Stomach (tissue), 9 donors: ENCODE measurements around the gene YJU2. TPM values are rescaled to one million over a fixed set of nuclear protein-coding genes. Genes with fewer than 3 reads are reported as not detected.
"Not testable (repeated sequence)": the region's sequence is repeated elsewhere in the genome, so short reads cannot be mapped to it uniquely, and the experiment has no call there.

Source experiments
- DNase-seq, 2 donors: peaks; one replicate each; pipeline versions ENCODE4 v3.0.0 to v3.0.0-alpha.2; 2013 to 2019
- H3K27ac ChIP-seq, 5 donors: fragments of 200-600 bp in 4 of 5; sonication (generic) in 4 of 5; one replicate each; pipeline ENCODE4 v1.5.1; 2013 to 2019; ENCODE audit warnings: mild to moderate bottlenecking in 1 of 5, moderate library complexity in 1 of 5
- H3K27me3 ChIP-seq, 3 donors: fragments of 200-600 bp; sonication (generic); one replicate each; pipeline ENCODE4 v1.5.1; 2017 to 2019; ENCODE audit warnings: mixed run types in 1 of 3
- H3K36me3 ChIP-seq, 4 donors: fragments of 200-600 bp; sonication (generic); 1 replicate in 3 of 4; 2 replicates in 1 of 4; pipeline ENCODE4 v1.5.1; 2016 to 2019
- H3K4me1 ChIP-seq, 4 donors: fragments of 200-600 bp; sonication (generic); one replicate each; pipeline ENCODE4 v1.5.1; 2016 to 2019
- H3K4me3 ChIP-seq, 4 donors: fragments of 200-600 bp; sonication (generic) in 3 of 4; one replicate each; pipeline ENCODE4 v1.5.1; 2016 to 2019; ENCODE audit warnings: mild to moderate bottlenecking in 1 of 4
- H3K9me3 ChIP-seq, 4 donors: fragments of 200-600 bp; sonication (generic); one replicate each; pipeline ENCODE4 v1.5.1; 2016 to 2019
- CTCF ChIP-seq, 7 experiments: fragments of 450-650 bp in 4 of 7; fragments of 200-600 bp in 3 of 7; sonication (generic) in 3 of 7; IDR thresholded peaks; one replicate each; pipeline ENCODE4 v1.5.1; 2016 to 2019; ENCODE audit warnings: antibody characterized with exemption in 7 of 7, control low read depth in 2 of 7, mild to moderate bottlenecking in 1 of 7
- EP300 ChIP-seq: sonication (generic); formaldehyde crosslinking; IDR thresholded peaks from one replicate; pipeline ENCODE4 v1.6.1; 2017; ENCODE audit warnings: antibody characterized with exemption
- POLR2A ChIP-seq, 4 donors: fragments of 450-650 bp; IDR thresholded peaks; one replicate each; pipeline ENCODE4 v1.6.1; 2016; ENCODE audit warnings: antibody characterized with exemption in 4 of 4, control low read depth in 2 of 4, mild to moderate bottlenecking in 1 of 4, moderate library complexity in 1 of 4
- POLR2AphosphoS5 ChIP-seq, 3 donors: sonication (generic); formaldehyde crosslinking; IDR thresholded peaks; one replicate each; pipeline ENCODE4 v1.6.1; 2016; ENCODE audit warnings: antibody characterized with exemption in 3 of 3
- WGBS, 5 donors: extraction: QIAGEN DNeasy Blood & Tissue Kit in 3 of 5; methylation state at CpG; one replicate each; pipeline versions ENCODE4 v1.1.5 to v1.1.7; 2013 to 2018; 5-methylcytosine and 5-hydroxymethylcytosine counted together
- intact Hi-C: fragments of 100-400 bp; cut with DNase I; formaldehyde crosslinking; loops from one replicate; pipeline ENCODE4 v1.15.1; 2023; ENCODE audit warnings: low total_unique reads
- polyA plus RNA-seq, 3 donors: library from polyadenylated mRNA; stranded (reverse); fragments of 200-250 nt; gene quantifications; one replicate each; pipeline ENCODE4 v1.2.3, GENCODE V29; 2013
- total RNA-seq, 5 donors: library from RNA; depleted of rRNA; stranded (reverse); fragments of >200 nt; gene quantifications; one replicate each; pipeline versions ENCODE4 v1.1.0 to v1.2.3, GENCODE V29; 2014 to 2016
- donor health status: healthy with polysubstance abuse.
- donor health status: Bipolar disorder and iron deficiency.
- donor health status: healthy.

Gene YJU2
- total and polyA plus RNA-seq, 8 donors = 3.5 to 48.4 (median 23.9) TPM

DNA sequence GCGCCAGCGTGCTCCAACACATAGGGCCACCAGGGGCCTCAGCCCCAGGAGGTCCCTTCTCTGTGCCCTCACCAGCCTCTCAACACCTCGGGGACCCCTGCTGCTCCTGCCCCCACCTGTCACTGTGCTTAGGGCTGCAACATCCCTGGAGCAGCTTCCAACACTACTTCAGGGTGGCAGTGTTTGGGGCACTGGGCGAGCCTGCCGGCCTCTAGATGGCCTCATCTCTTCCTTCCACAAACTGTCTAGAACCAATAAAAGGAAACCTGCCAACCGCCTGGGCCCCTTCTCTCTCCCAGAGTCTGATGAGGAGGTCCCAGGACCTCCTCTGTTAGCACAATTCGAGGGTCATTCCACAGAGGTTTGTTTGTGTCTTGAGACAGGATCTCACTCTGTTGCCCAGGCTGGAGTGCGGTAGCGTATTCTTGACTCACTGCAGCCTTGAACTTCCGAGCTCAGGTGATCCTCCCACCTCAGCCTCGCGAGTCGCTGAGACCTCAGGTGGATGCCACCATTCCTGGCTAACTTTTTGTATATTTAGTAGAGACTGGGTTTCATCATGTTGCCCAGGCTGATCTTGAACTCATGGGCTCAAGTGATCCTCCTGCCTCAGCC is 22.0 kb downstream of the YJU2 start:
- WGBS, 5 donors = 82 to 95% (median 90%) methylated on average over 11 to 13 of the region's 13 CpGs
- no peak for TF ChIP-seq EP300
- no peak for TF ChIP-seq POLR2A (IDR thresholded peaks at IDR 0.05)
- no peak for TF ChIP-seq CTCF (IDR thresholded peaks at IDR 0.05)
- no peak for TF ChIP-seq POLR2AphosphoS5 (IDR thresholded peaks at IDR 0.05)
- H3K27me3 ChIP-seq = no peaks in the 10 kb centered on the region
- no peaks in the 10 kb centered on the region for H3K9me3 ChIP-seq
- intact Hi-C loops = no loop called here
- H3K27ac ChIP-seq = peak overlapping the region in 4 of 5 donors; percentile 64 to 82 (median 72)
- peaks cover 0 to 18% (median 11%) of the 10 kb centered on the region in 4 donors for H3K4me1 ChIP-seq
- DNase-seq = no peak
- peaks cover 34 to 87% (median 78%) of the 10 kb centered on the region in 4 donors for H3K36me3 ChIP-seq
- no peak overlapping the region for H3K4me3 ChIP-seq

GRCh38 chr19:4272894-4273293 is 26.0 kb downstream of the YJU2 start:
- WGBS, 5 donors = 50 to 70% (median 65%) methylated on average over 7 to 10 of the region's 10 CpGs
- peaks cover 0 to 8% (median 3%) of the 10 kb centered on the region in 4 donors for H3K4me1 ChIP-seq
- H3K36me3 ChIP-seq = peaks cover 24 to 47% (median 44%) of the 10 kb centered on the region in 4 donors
- intact Hi-C loops = no loop called here
- no peak overlapping the region for H3K27ac ChIP-seq
- DNase-seq = no peak
- H3K9me3 ChIP-seq = no peaks in the 10 kb centered on the region
- no peak for TF ChIP-seq EP300
- TF ChIP-seq CTCF (IDR thresholded peaks at IDR 0.05) = no peak
- no peak for TF ChIP-seq POLR2A (IDR thresholded peaks at IDR 0.05)
- no peak for TF ChIP-seq POLR2AphosphoS5 (IDR thresholded peaks at IDR 0.05)
- no peak overlapping the region for H3K4me3 ChIP-seq
- peaks cover 0 to 9% (median 5%) of the 10 kb centered on the region in 3 donors for H3K27me3 ChIP-seq

DNA sequence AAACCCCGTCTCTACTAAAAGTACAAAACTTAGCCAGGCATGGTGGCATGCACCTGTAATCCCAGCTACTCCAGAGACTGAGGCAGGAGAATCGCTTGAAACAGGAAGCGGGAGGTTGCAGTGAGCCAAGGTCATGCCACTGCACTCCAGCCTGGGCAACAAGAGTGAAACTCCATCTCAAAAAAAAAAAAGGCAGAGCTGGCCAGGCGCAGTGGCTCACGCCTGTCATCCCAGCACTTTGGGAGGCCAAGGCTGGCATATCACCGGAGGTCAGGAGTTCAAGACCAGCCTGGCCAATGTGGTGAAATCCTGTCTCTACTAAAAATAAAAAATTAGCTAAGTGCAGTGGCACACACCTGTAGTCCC is 27.4 kb downstream of the YJU2 start:
- H3K9me3 ChIP-seq, H3K4me3 ChIP-seq, DNase-seq, H3K27ac ChIP-seq, intact Hi-C loops: not testable (repeated sequence)
- peaks cover 6 to 24% (median 19%) of the 10 kb centered on the region in 3 donors for H3K27me3 ChIP-seq
- 80 to 88% (median 86%) methylated on average over 6 of the region's 6 CpGs for WGBS, 5 donors
- H3K36me3 ChIP-seq = peaks cover 11 to 33% (median 30%) of the 10 kb centered on the region in 4 donors
- peaks cover 5 to 12% (median 8%) of the 10 kb centered on the region in 4 donors for H3K4me1 ChIP-seq

GRCh38 chr19:4277191-4277696 is 30.4 kb downstream of the YJU2 start:
- no peaks in the 10 kb centered on the region for H3K9me3 ChIP-seq
- peaks cover 15 to 53% (median 37%) of the 10 kb centered on the region in 3 donors for H3K27me3 ChIP-seq
- TF ChIP-seq CTCF (IDR thresholded peaks at IDR 0.05) = no peak
- no peak for TF ChIP-seq POLR2A (IDR thresholded peaks at IDR 0.05)
- TF ChIP-seq POLR2AphosphoS5 (IDR thresholded peaks at IDR 0.05) = no peak
- no peak for TF ChIP-seq EP300
- DNase-seq = no peak
- peaks cover 11 to 27% (median 16%) of the 10 kb centered on the region in 4 donors for H3K4me1 ChIP-seq
- intact Hi-C loops = no loop called here
- H3K4me3 ChIP-seq = no peak overlapping the region
- no peak overlapping the region for H3K27ac ChIP-seq
- H3K36me3 ChIP-seq = peaks cover 0 to 4% (median 1%) of the 10 kb centered on the region in 4 donors
- WGBS, 5 donors = 35 to 48% (median 40%) methylated on average over 16 of the region's 16 CpGs

DNA sequence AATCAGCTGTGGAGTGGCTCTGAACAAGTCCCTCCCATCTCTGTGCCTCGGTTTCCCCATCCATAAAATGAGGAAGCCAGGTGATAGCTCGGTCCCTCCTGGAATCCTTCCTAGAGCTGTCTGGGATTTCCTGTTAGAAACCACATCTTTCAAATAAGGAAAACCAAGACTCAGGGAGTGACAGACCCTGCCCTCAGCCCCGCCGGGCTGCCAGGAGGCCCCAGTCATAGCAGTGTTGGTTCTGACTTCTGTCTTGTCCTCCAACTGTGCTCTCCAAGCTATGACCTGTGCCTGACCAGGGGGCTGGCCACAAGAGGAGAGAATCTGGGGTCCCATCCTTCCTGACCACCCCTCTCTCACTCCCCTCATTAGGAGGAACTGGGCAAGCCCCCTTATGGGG is 31.1 kb downstream of the YJU2 start:
- peaks cover 15 to 61% (median 37%) of the 10 kb centered on the region in 3 donors for H3K27me3 ChIP-seq
- H3K36me3 ChIP-seq = no peaks in the 10 kb centered on the region
- TF ChIP-seq EP300 (no peak), POLR2AphosphoS5 (IDR thresholded peaks at IDR 0.05) (no peak), POLR2A (IDR thresholded peaks at IDR 0.05) (no peak), CTCF (IDR thresholded peaks at IDR 0.05) (no peak)
- no peaks in the 10 kb centered on the region for H3K9me3 ChIP-seq
- H3K4me3 ChIP-seq = no peak overlapping the region
- peaks cover 11 to 27% (median 16%) of the 10 kb centered on the region in 4 donors for H3K4me1 ChIP-seq
- intact Hi-C loops = no loop called here
- no peak overlapping the region for H3K27ac ChIP-seq
- WGBS, 5 donors = 15 to 36% (median 26%) methylated on average over 4 of the region's 4 CpGs
- DNase-seq = no peak
